SK-N-SH (cell line): Measurements from ENCODE around the gene PCDHGB1. TPM values are rescaled to one million over a fixed set of nuclear protein-coding genes. Genes with fewer than 3 reads are reported as not detected.

Experiments
- CTCF ChIA-PET: fragments of 300-600, 350-600 bp; formaldehyde crosslinking; extraction: SDS; loops from one replicate; lab custom pipeline; 2021; lab: Yijun Ruan, JAX
- POLR2A ChIA-PET: fragments of 350-600 bp; sonication (Branson Sonifier 250); formaldehyde crosslinking; extraction: SDS; loops from one replicate; lab custom pipeline; 2020; ENCODE audit warnings: antibody characterized with exemption, inconsistent platforms; lab: Yijun Ruan, JAX
- DNase-seq: peaks from one replicate; pipeline ENCODE4 v3.0.0; 2012
- H2AFZ ChIP-seq: fragments of 200-600 bp; sonication (generic); 2 replicates; pipeline ENCODE4 v1.8.1; 2016; ENCODE audit warnings: antibody characterized with exemption, mild to moderate bottlenecking, low read depth
- H3F3A ChIP-seq: fragments of 200-600 bp; sonication (generic); replicated peaks from 2 replicates; pipeline ENCODE3; 2016; ENCODE audit warnings: antibody characterized with exemption, mild to moderate bottlenecking; ENCODE audit not compliant: insufficient read depth
- H3K27ac ChIP-seq, 2 experiments: fragments of 200-500 bp in 1 of 2; fragments of 200-600 bp in 1 of 2; sonication (Bioruptor generic) in 1 of 2; sonication (generic), shearing (Covaris generic) in 1 of 2; 2 replicates each; pipeline versions ENCODE4 v1.5.1 to v1.6.1; 2014 to 2016; ENCODE audit warnings: low read depth in 2 of 2, inconsistent platforms in 1 of 2, low read length in 1 of 2, mild to moderate bottlenecking in 1 of 2, mixed read lengths in 1 of 2
- H3K27me3 ChIP-seq: fragments of 200-600 bp; sonication (generic), shearing (Covaris generic); 2 replicates; pipeline ENCODE4 v1.6.1; 2016; ENCODE audit warnings: mixed run types; ENCODE audit not compliant: insufficient read depth
- H3K36me3 ChIP-seq, 2 experiments: fragments of 200-500 bp in 1 of 2; fragments of 200-600 bp in 1 of 2; sonication (Bioruptor generic) in 1 of 2; sonication (generic) in 1 of 2; replicated peaks in 1 of 2; 2 replicates each; pipeline versions ENCODE3 to v1.5.1; 2014 to 2016; ENCODE audit warnings: low read length in 1 of 2, mild to moderate bottlenecking in 1 of 2; ENCODE audit not compliant: insufficient read depth in 2 of 2, control insufficient read depth in 1 of 2
- H3K4me1 ChIP-seq, 2 experiments: fragments of 200-500 bp in 1 of 2; fragments of 200-600 bp in 1 of 2; sonication (Bioruptor generic) in 1 of 2; sonication (generic), shearing (Covaris generic) in 1 of 2; 2 replicates each; pipeline versions ENCODE4 v1.5.1 to v1.6.1; 2014 to 2016; ENCODE audit warnings: low read depth in 1 of 2, low read length in 1 of 2, mixed run types in 1 of 2; ENCODE audit not compliant: insufficient read depth in 2 of 2, control insufficient read depth in 1 of 2
- H3K4me2 ChIP-seq: fragments of 200-600 bp; sonication (generic), shearing (Covaris generic); 2 replicates; pipeline ENCODE4 v1.6.1; 2017; ENCODE audit warnings: mixed run types
- H3K4me3 ChIP-seq, 2 experiments: fragments of 200-500 bp in 1 of 2; fragments of 200-600 bp in 1 of 2; sonication (Bioruptor generic) in 1 of 2; sonication (generic), shearing (Covaris generic) in 1 of 2; 2 replicates each; pipeline versions ENCODE4 v1.5.1 to v1.8.1; 2014 to 2016; ENCODE audit warnings: low read depth in 2 of 2, inconsistent platforms in 1 of 2, low read length in 1 of 2, mild to moderate bottlenecking in 1 of 2, mixed read lengths in 1 of 2, moderate library complexity in 1 of 2
- H3K79me2 ChIP-seq: fragments of 200-600 bp; sonication (generic); 2 replicates; pipeline ENCODE4 v1.8.1; 2017; ENCODE audit warnings: mild to moderate bottlenecking; ENCODE audit not compliant: insufficient read depth
- H3K9ac ChIP-seq: fragments of 200-600 bp; sonication (generic); 2 replicates; pipeline ENCODE4 v1.6.1; 2017; ENCODE audit warnings: mixed run types
- H3K9me2 ChIP-seq: fragments of 200-600 bp; sonication (generic); 2 replicates; pipeline ENCODE4 v1.6.1; 2017; ENCODE audit warnings: mixed run types
- H3K9me3 ChIP-seq: fragments of 200-600 bp; sonication (generic); 2 replicates; pipeline ENCODE4 v1.6.1; 2017; ENCODE audit warnings: mixed run types, mild to moderate bottlenecking, moderate library complexity
- H4K20me1 ChIP-seq: fragments of 200-600 bp; sonication (generic); 2 replicates; pipeline ENCODE4 v1.6.1; 2017; ENCODE audit warnings: mild to moderate bottlenecking, mixed run types; ENCODE audit not compliant: insufficient read depth
- ELF1 ChIP-seq: IDR thresholded peaks from 2 replicates; pipeline ENCODE4 v1.4.0; 2012
- EP300 ChIP-seq, 2 experiments: IDR thresholded peaks; 2 replicates each; pipeline versions ENCODE4 v1.4.0 to v1.6.1; 2012; ENCODE audit warnings: borderline replicate concordance in 1 of 2, low read depth in 1 of 2, low read length in 1 of 2
- EZH2phosphoT487 ChIP-seq: fragments of 200-600 bp; sonication (generic); IDR thresholded peaks from 2 replicates; pipeline ENCODE4 v1.6.1; 2017; ENCODE audit warnings: low read depth, mixed run types, mild to moderate bottlenecking, antibody characterized with exemption, moderate library complexity, borderline replicate concordance
- FOSL2 ChIP-seq: IDR thresholded peaks from 2 replicates; pipeline ENCODE4 v1.4.0; 2012; ENCODE audit warnings: low read depth, mild to moderate bottlenecking, moderate library complexity, borderline replicate concordance
- GATA2 ChIP-seq: sonication (generic); formaldehyde crosslinking; IDR thresholded peaks from 2 replicates; pipeline ENCODE4 v1.5.0; 2020; ENCODE audit warnings: mild to moderate bottlenecking, missing genetic modification reagents
- MEF2A ChIP-seq: IDR thresholded peaks from 2 replicates; pipeline ENCODE4 v1.4.0; 2012; ENCODE audit warnings: low read depth, borderline replicate concordance
- NRF1 ChIP-seq: IDR thresholded peaks from 2 replicates; pipeline ENCODE4 v1.6.1; 2012; ENCODE audit warnings: low read depth, mild to moderate bottlenecking, low read length
- POLR2AphosphoS5 ChIP-seq: IDR thresholded peaks from 2 replicates; pipeline ENCODE4 v1.6.1; 2012; ENCODE audit warnings: low read depth, low read length
- RFX5 ChIP-seq: IDR thresholded peaks from 2 replicates; pipeline ENCODE4 v1.6.1; 2012; ENCODE audit warnings: mild to moderate bottlenecking, improper control_type of control experiment, low read length
- TCF12 ChIP-seq: IDR thresholded peaks from 2 replicates; pipeline ENCODE4 v1.4.0; 2012
- USF1 ChIP-seq: IDR thresholded peaks from 2 replicates; pipeline ENCODE4 v1.4.0; 2012; ENCODE audit warnings: low read depth, borderline replicate concordance
- YY1 ChIP-seq: IDR thresholded peaks from 2 replicates; pipeline ENCODE4 v1.4.0; 2012; ENCODE audit warnings: low read depth, mild to moderate bottlenecking
- WGBS: methylation state at CpG from one replicate; pipeline ENCODE4 v1.1.6; 2017; ENCODE audit warnings: low lambda C conversion rate; 5-methylcytosine and 5-hydroxymethylcytosine counted together
- polyA plus RNA-seq, 3 experiments: library from polyadenylated mRNA; depleted of rRNA; stranded (reverse); fragments of >200 nt; gene quantifications; 2 replicates each; pipeline ENCODE4 v1.2.3, GENCODE V29; 2012
- TF ChIP-seq, protein P1 (sequence below): fragments of 150-350 bp; IDR thresholded peaks from 2 replicates; pipeline ENCODE4 v1.6.1; 2017; ENCODE audit warnings: antibody characterized with exemption, low read length, low read depth, borderline replicate concordance
- TF ChIP-seq, protein P2 (sequence below): fragments of 200-600 bp; sonication (generic); IDR thresholded peaks from 2 replicates; pipeline ENCODE4 v1.6.1; 2017; ENCODE audit warnings: antibody characterized with exemption, mild to moderate bottlenecking, moderate library complexity
- TF ChIP-seq, protein P3 (sequence below): IDR thresholded peaks from 2 replicates; pipeline ENCODE4 v1.4.0; 2012; ENCODE audit warnings: low read depth, borderline replicate concordance

Gene PCDHGB1
- polyA plus RNA-seq, 1 of the 3 experiments (the other 2 are of a cell fraction) = 0.77 TPM

DNA sequence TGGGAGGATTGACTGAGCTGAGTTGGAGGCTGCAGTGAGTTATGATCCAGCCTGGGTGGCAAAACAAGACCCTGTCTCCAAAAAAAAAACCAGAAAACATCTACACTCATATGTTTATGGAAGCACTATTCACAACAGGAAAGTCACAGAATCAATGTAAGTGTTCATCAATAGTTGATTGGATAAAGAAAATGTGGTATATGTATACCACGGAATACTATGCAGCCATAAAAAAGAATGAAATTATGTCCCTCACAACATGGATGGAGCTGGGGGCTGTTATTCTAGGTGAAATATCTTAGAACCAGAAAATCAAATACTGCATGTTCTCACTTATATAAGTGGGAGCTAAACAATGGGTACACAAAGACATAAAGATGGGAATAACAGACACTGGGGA, 43.3 kb upstream of the PCDHGB1 start:
- no peak overlapping the region for H3K4me3 ChIP-seq
- H3K27me3 ChIP-seq = no peaks in the 10 kb centered on the region
- no peak overlapping the region for H3K4me2 ChIP-seq
- no peaks in the 10 kb centered on the region for H3K4me1 ChIP-seq
- H3F3A ChIP-seq = no peaks in the 10 kb centered on the region
- no peaks in the 10 kb centered on the region for H4K20me1 ChIP-seq
- no peaks in the 10 kb centered on the region for H3K36me3 ChIP-seq
- no peak overlapping the region for H3K27ac ChIP-seq
- POLR2A ChIA-PET = no interaction called here
- DNase-seq = no peak
- H3K9me3 ChIP-seq = 0 out of 2 replicates have a peak, but pooled peaks cover 8% of the 10 kb centered on the region
- CTCF ChIA-PET = interaction anchor here (0.6 kb wide), 1 partner anchor 11 kb away, joined by 3 read pairs; no protein-coding TSS in a partner anchor
- TF ChIP-seq ELF1 = no peak
- no peak for TF ChIP-seq POLR2AphosphoS5
- TF ChIP-seq USF1 = no peak
- TF ChIP-seq, protein P1, sequence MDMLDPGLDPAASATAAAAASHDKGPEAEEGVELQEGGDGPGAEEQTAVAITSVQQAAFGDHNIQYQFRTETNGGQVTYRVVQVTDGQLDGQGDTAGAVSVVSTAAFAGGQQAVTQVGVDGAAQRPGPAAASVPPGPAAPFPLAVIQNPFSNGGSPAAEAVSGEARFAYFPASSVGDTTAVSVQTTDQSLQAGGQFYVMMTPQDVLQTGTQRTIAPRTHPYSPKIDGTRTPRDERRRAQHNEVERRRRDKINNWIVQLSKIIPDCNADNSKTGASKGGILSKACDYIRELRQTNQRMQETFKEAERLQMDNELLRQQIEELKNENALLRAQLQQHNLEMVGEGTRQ = no peak
- no peak for TF ChIP-seq EP300 (IDR thresholded peaks at IDR 0.05; ENCODE audit: borderline replicate concordance in 1 of 2, low read depth in 1 of 2, low read length in 1 of 2)
- no peak for TF ChIP-seq NRF1
- no peak for TF ChIP-seq YY1
- TF ChIP-seq, protein P2, sequence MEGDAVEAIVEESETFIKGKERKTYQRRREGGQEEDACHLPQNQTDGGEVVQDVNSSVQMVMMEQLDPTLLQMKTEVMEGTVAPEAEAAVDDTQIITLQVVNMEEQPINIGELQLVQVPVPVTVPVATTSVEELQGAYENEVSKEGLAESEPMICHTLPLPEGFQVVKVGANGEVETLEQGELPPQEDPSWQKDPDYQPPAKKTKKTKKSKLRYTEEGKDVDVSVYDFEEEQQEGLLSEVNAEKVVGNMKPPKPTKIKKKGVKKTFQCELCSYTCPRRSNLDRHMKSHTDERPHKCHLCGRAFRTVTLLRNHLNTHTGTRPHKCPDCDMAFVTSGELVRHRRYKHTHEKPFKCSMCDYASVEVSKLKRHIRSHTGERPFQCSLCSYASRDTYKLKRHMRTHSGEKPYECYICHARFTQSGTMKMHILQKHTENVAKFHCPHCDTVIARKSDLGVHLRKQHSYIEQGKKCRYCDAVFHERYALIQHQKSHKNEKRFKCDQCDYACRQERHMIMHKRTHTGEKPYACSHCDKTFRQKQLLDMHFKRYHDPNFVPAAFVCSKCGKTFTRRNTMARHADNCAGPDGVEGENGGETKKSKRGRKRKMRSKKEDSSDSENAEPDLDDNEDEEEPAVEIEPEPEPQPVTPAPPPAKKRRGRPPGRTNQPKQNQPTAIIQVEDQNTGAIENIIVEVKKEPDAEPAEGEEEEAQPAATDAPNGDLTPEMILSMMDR = no peak
- no peak for TF ChIP-seq MEF2A
- TF ChIP-seq EZH2phosphoT487 = no peak
- no peak for TF ChIP-seq RFX5
- TF ChIP-seq FOSL2 = no peak
- no peak for TF ChIP-seq GATA2 (CRISPR knock-in tag)
- TF ChIP-seq, protein P3, sequence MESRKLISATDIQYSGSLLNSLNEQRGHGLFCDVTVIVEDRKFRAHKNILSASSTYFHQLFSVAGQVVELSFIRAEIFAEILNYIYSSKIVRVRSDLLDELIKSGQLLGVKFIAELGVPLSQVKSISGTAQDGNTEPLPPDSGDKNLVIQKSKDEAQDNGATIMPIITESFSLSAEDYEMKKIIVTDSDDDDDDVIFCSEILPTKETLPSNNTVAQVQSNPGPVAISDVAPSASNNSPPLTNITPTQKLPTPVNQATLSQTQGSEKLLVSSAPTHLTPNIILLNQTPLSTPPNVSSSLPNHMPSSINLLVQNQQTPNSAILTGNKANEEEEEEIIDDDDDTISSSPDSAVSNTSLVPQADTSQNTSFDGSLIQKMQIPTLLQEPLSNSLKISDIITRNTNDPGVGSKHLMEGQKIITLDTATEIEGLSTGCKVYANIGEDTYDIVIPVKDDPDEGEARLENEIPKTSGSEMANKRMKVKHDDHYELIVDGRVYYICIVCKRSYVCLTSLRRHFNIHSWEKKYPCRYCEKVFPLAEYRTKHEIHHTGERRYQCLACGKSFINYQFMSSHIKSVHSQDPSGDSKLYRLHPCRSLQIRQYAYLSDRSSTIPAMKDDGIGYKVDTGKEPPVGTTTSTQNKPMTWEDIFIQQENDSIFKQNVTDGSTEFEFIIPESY = no peak
- TF ChIP-seq TCF12 = no peak
- H3K9ac ChIP-seq = no peak overlapping the region
- no peak overlapping the region for H2AFZ ChIP-seq
- H3K79me2 ChIP-seq = peaks cover 45% of the 10 kb centered on the region; the same call in 1 of the 2 replicates
- no peaks in the 10 kb centered on the region for H3K9me2 ChIP-seq
- WGBS = 92% methylated on average over 1 of the region's 1 CpG
